HepG2 (cell line): Measurements from ENCODE around the gene CHKA. TPM values are rescaled to one million over a fixed set of nuclear protein-coding genes. Genes with fewer than 3 reads are reported as not detected.

Experiments used
- ATAC-seq: fragments of 200-7000 bp; cut with Tn5 transposase; 3 replicates; pipeline ENCODE4 v1.9.1; 2020; ENCODE audit warnings: mild to moderate bottlenecking, moderate library complexity
- BruUV-seq: library from RNA; stranded (reverse); fragments of 400-500 nt; replicated peaks from 2 replicates; lab custom pipeline; 2021; lab: Mats Ljungman, UMichigan
- CTCF ChIA-PET: fragments of 300-600 bp; formaldehyde crosslinking; extraction: SDS; loops from one replicate; lab custom pipeline; 2021; ENCODE audit warnings: low total read pairs, inconsistent platforms, low intra/inter-chr PET ratio; lab: Yijun Ruan, JAX
- POLR2A ChIA-PET: fragments of 350-600 bp; sonication (Branson Sonifier 250); formaldehyde crosslinking; loops from one replicate; lab custom pipeline; 2020; ENCODE audit warnings: antibody characterized with exemption, inconsistent platforms; lab: Yijun Ruan, JAX
- DNase-seq: peaks from one replicate; pipeline ENCODE4 v3.0.0-alpha.2; 2015; ENCODE audit warnings: low spot score
- FAIRE-seq: peaks from 3 replicates; lab custom pipeline; 2011; peaks lifted over from hg19 to GRCh38; lab: Jason Lieb, UNC
- H2AFZ ChIP-seq: one replicate; pipeline ENCODE4 v1.6.1; 2011; ENCODE audit warnings: low read length, inconsistent platforms
- H3K27ac ChIP-seq: fragments of 300-600 bp; 3 replicates; pipeline ENCODE4 v1.8.0; 2011; ENCODE audit warnings: mixed run types, mild to moderate bottlenecking, mixed read lengths, low read length, inconsistent platforms; ENCODE audit not compliant: insufficient read depth; ENCODE audit errors: extremely low read length
- H3K27me3 ChIP-seq, 2 experiments: fragments of 200-600 bp in 1 of 2; 2 replicates in 1 of 2; 3 replicates in 1 of 2; pipeline versions ENCODE4 v1.6.0 to v1.8.0; 2011; ENCODE audit warnings: low read length in 2 of 2, mild to moderate bottlenecking in 2 of 2, moderate library complexity in 2 of 2, inconsistent platforms in 1 of 2; ENCODE audit not compliant: insufficient read depth in 2 of 2, control insufficient read depth in 1 of 2
- H3K36me3 ChIP-seq, 2 experiments: fragments of 200-600 bp in 1 of 2; replicated peaks in 1 of 2; 2 replicates in 1 of 2; 3 replicates in 1 of 2; pipeline versions ENCODE4 v1.5.1 to v1.8.0; 2011; ENCODE audit warnings: low read length in 2 of 2, inconsistent platforms in 1 of 2; ENCODE audit not compliant: insufficient read depth in 2 of 2, control insufficient read depth in 1 of 2
- H3K4me1 ChIP-seq: 2 replicates; pipeline ENCODE4 v1.5.1; 2012; ENCODE audit warnings: low read length, inconsistent platforms; ENCODE audit not compliant: insufficient read depth
- H3K4me2 ChIP-seq: 2 replicates; pipeline ENCODE4 v1.6.0; 2011; ENCODE audit warnings: low read depth, low read length, inconsistent platforms
- H3K4me3 ChIP-seq, 3 experiments: fragments of 200-600 bp in 1 of 3; sonication (generic), shearing (Covaris generic) in 1 of 3; replicated peaks in 1 of 3; 2 replicates each; pipeline ENCODE4 v1.5.1; 2011 to 2016; ENCODE audit warnings: low read length in 3 of 3, inconsistent platforms in 2 of 3, low read depth in 2 of 3, mild to moderate bottlenecking in 2 of 3, control low read depth in 1 of 3, mixed read lengths in 1 of 3; ENCODE audit not compliant: insufficient read depth in 1 of 3
- H3K79me2 ChIP-seq: one replicate; pipeline ENCODE4 v1.6.1; 2011; ENCODE audit warnings: low read length, inconsistent platforms; ENCODE audit not compliant: insufficient read depth
- H3K9ac ChIP-seq: 2 replicates; pipeline ENCODE4 v1.6.0; 2011; ENCODE audit warnings: mild to moderate bottlenecking, low read depth, low read length, inconsistent platforms; ENCODE audit not compliant: insufficient read depth
- H3K9me3 ChIP-seq: 2 replicates; pipeline ENCODE4 v1.5.1; 2012; ENCODE audit warnings: mild to moderate bottlenecking, low read length
- H4K20me1 ChIP-seq: 2 replicates; pipeline ENCODE4 v1.6.0; 2011; ENCODE audit warnings: inconsistent platforms, mild to moderate bottlenecking, low read length, moderate library complexity; ENCODE audit not compliant: insufficient read depth
- FOXA3 ChIP-seq: IDR thresholded peaks from 2 replicates; pipeline ENCODE4 v1.6.1; 2016; ENCODE audit warnings: missing genetic modification reagents, missing compliant biosample characterization
- FOXO1 ChIP-seq: sonication (generic); formaldehyde crosslinking; IDR thresholded peaks from 2 replicates; pipeline ENCODE4 v1.4.0; 2020; ENCODE audit warnings: missing genetic modification reagents
- HDAC1 ChIP-seq: sonication (generic); formaldehyde crosslinking; IDR thresholded peaks from 2 replicates; pipeline ENCODE4 v1.5.1; 2020; ENCODE audit warnings: mild to moderate bottlenecking, missing genetic modification reagents
- HDAC2 ChIP-seq: sonication (generic); formaldehyde crosslinking; IDR thresholded peaks from 2 replicates; pipeline ENCODE4 v1.4.0; 2020; ENCODE audit warnings: missing genetic modification reagents
- MZF1 ChIP-seq: sonication (generic); formaldehyde crosslinking; IDR thresholded peaks from 2 replicates; pipeline ENCODE4 v1.8.1; 2023; ENCODE audit warnings: mild to moderate bottlenecking, missing genetic modification reagents, borderline replicate concordance
- RBFOX2 ChIP-seq: fragments of 200-400 bp; formaldehyde crosslinking; IDR thresholded peaks from 2 replicates; pipeline ENCODE4 v1.6.1; 2017; ENCODE audit warnings: low read depth, mild to moderate bottlenecking, low read length
- SOX5 ChIP-seq: IDR thresholded peaks from 2 replicates; pipeline ENCODE4 v1.6.1; 2016; ENCODE audit warnings: borderline replicate concordance
- ZFP37 ChIP-seq: sonication (generic); formaldehyde crosslinking; IDR thresholded peaks from 2 replicates; pipeline ENCODE4 v1.4.0; 2020; ENCODE audit warnings: missing genetic modification reagents, borderline replicate concordance
- ZNF335 ChIP-seq: sonication (generic); formaldehyde crosslinking; IDR thresholded peaks from 2 replicates; pipeline ENCODE4 v1.4.0; 2020; ENCODE audit warnings: missing genetic modification reagents
- ZNF614 ChIP-seq: IDR thresholded peaks from 2 replicates; pipeline ENCODE4 v1.6.1; 2018; ENCODE audit warnings: missing biosample characterization, missing genetic modification reagents, inconsistent platforms, borderline replicate concordance
- ZNF615 ChIP-seq: sonication (generic); formaldehyde crosslinking; IDR thresholded peaks from 2 replicates; pipeline ENCODE4 v1.5.0; 2020; ENCODE audit warnings: mild to moderate bottlenecking, missing genetic modification reagents, borderline replicate concordance
- ZNF652 ChIP-seq: IDR thresholded peaks from 2 replicates; pipeline ENCODE4 v1.6.1; 2016; ENCODE audit warnings: low read depth, borderline replicate concordance
- WGBS: methylation state at CpG from one replicate; pipeline ENCODE4 v1.1.6; 2017; ENCODE audit warnings: low lambda C conversion rate; 5-methylcytosine and 5-hydroxymethylcytosine counted together
- in situ Hi-C: cut with HindIII; loops from 2 replicates; pipeline ENCODE4 v1.10.0; 2017; ENCODE audit warnings: low pct_unique_long_range_greater_than_20kb; ENCODE audit not compliant: extremely low pct_ligation_motif_present
- intact Hi-C: fragments of 100-400 bp; cut with micrococcal nuclease; formaldehyde crosslinking; loops from one replicate; pipeline ENCODE4 v1.10.0; 2022; ENCODE audit not compliant: unreplicated experiment
- polyA plus RNA-seq, 8 experiments: library from polyadenylated mRNA; depleted of rRNA in 3 of 8; stranded (reverse) in 7 of 8; unstranded in 1 of 8; fragments of >200 nt; fragmentation: Illumina TruSeq in 4 of 8; extraction: Trizol in 4 of 8; gene quantifications; 2 replicates each; pipeline versions ENCODE4 v1.2.1 to v1.2.3, GENCODE V29; 2011 to 2016; ENCODE audit warnings: low read depth in 4 of 8, missing spikeins in 1 of 8, mixed read lengths in 1 of 8; ENCODE audit not compliant: insufficient read depth in 1 of 8
- total RNA-seq, 5 experiments: library from RNA; depleted of rRNA; stranded (reverse); fragments of >200 nt; fragmentation: Illumina TruSeq; extraction: Trizol; gene quantifications; 2 replicates each; pipeline ENCODE4 v1.2.3, GENCODE V29; 2016; ENCODE audit warnings: low read depth in 1 of 5
- TF ChIP-seq, protein P1 (sequence below): sonication (generic); formaldehyde crosslinking; IDR thresholded peaks from 2 replicates; pipeline ENCODE4 v1.9.0; 2021; ENCODE audit warnings: missing genetic modification reagents, borderline replicate concordance
- TF ChIP-seq, protein P2 (sequence below): sonication (generic); formaldehyde crosslinking; IDR thresholded peaks from 2 replicates; pipeline ENCODE4 v1.4.0; 2020; ENCODE audit warnings: missing genetic modification reagents, low read depth, mild to moderate bottlenecking, borderline replicate concordance
- TF ChIP-seq, protein P3 (sequence below): sonication (generic); formaldehyde crosslinking; IDR thresholded peaks from 2 replicates; pipeline ENCODE4 v1.4.0; 2020; ENCODE audit warnings: missing genetic modification reagents, borderline replicate concordance

CHKA gene
- total and polyA plus RNA-seq, 2 of the 13 experiments (the other 11 are each of a cell fraction or from before 2014, with no cell fraction given): 71.6 to 92.7 TPM

DNA sequence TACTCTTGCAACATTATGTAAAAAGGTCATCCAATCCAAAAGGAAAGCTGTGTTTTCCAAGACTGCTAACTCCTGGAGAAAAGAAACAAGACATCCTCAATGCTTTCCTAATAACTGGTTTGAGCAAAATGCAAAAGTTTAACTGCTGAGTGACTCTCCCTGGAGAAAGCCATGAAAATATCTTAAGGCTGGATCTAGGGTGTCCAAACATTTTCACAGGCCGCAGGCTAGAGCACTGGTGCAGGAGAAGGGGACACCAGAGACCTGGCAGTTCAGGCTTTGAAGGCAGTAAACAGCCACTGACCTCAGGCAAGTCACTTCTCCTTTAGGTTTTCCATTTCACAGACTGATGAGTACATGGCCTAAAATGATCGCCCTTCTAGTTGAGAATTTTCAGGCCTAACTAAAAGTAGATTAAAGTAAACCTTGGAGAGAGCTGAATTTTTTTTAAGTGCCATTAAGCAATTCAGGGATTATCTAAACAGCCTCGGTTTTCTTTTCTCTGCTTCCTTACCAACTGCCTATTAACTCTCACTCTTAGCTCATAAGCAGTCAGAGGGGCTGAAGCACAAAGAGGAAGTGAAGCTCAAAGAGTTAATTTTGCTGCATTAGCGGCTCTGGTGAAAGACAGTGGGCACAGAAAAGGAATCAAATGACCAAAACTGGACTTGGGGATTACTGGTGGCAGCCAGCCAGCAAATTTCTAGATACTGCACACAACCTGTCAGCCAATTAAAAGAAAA lies 2.3 kb downstream of the CHKA start:
- ChIA-PET CTCF (no interaction called here), POLR2A (interaction anchor here (0.9 to 7.3 kb wide), 10 partner anchors 9 to 90 kb away, joined by 3 to 98 read pairs (median 8); no protein-coding TSS in a partner anchor)
- WGBS: 3% methylated on average over 4 of the region's 4 CpGs
- peak overlapping the region; percentile 74 to 93 (median 91) for H3K4me3 ChIP-seq
- peaks cover 7 to 37% of the 10 kb centered on the region in 2 experiments; a peak in 4 of 5 replicates for H3K36me3 ChIP-seq
- in situ Hi-C loops: no loop called here
- FAIRE-seq (no peak), DNase-seq (no peak), ATAC-seq (no peak)
- H3K9ac ChIP-seq: peak overlapping the region; percentile 85
- TF ChIP-seq SOX5 (CRISPR knock-in tag) (no peak), HDAC2 (CRISPR knock-in tag) (0 out of 2 replicates have a peak, but pooled peaks have one; percentile 1), ZNF335 (CRISPR knock-in tag) (no peak), FOXA3 (CRISPR knock-in tag) (0 out of 2 replicates have a peak, but pooled peaks have one; percentile 8), ZFP37 (no peak), FOXO1 (CRISPR knock-in tag) (0 out of 2 replicates have a peak, but pooled peaks have one; percentile 16), ZNF615 (CRISPR knock-in tag) (0 out of 2 replicates have a peak, but pooled peaks have one; percentile 66), HDAC1 (CRISPR knock-in tag) (0 out of 2 replicates have a peak, but pooled peaks have one; percentile 38), ZNF652 (CRISPR knock-in tag) (peak; percentile 92), MZF1 (CRISPR knock-in tag) (no peak), ZNF614 (CRISPR knock-in tag) (no peak), RBFOX2 (0 out of 2 replicates have a peak, but pooled peaks have one; percentile 6)
- TF ChIP-seq, protein P1, sequence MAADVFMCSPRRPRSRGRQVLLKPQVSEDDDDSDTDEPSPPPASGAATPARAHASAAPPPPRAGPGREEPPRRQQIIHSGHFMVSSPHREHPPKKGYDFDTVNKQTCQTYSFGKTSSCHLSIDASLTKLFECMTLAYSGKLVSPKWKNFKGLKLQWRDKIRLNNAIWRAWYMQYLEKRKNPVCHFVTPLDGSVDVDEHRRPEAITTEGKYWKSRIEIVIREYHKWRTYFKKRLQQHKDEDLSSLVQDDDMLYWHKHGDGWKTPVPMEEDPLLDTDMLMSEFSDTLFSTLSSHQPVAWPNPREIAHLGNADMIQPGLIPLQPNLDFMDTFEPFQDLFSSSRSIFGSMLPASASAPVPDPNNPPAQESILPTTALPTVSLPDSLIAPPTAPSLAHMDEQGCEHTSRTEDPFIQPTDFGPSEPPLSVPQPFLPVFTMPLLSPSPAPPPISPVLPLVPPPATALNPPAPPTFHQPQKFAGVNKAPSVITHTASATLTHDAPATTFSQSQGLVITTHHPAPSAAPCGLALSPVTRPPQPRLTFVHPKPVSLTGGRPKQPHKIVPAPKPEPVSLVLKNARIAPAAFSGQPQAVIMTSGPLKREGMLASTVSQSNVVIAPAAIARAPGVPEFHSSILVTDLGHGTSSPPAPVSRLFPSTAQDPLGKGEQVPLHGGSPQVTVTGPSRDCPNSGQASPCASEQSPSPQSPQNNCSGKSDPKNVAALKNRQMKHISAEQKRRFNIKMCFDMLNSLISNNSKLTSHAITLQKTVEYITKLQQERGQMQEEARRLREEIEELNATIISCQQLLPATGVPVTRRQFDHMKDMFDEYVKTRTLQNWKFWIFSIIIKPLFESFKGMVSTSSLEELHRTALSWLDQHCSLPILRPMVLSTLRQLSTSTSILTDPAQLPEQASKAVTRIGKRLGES: no peak
- TF ChIP-seq, protein P2, sequence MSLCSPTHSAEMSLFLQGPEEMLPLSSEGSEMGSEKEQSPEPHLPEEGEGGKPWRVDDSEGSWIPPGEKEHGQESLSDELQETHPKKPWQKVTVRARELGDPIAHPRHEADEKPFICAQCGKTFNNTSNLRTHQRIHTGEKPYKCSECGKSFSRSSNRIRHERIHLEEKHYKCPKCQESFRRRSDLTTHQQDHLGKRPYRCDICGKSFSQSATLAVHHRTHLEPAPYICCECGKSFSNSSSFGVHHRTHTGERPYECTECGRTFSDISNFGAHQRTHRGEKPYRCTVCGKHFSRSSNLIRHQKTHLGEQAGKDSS: 0 out of 2 replicates have a peak, but pooled peaks have one; percentile 6
- TF ChIP-seq, protein P3, sequence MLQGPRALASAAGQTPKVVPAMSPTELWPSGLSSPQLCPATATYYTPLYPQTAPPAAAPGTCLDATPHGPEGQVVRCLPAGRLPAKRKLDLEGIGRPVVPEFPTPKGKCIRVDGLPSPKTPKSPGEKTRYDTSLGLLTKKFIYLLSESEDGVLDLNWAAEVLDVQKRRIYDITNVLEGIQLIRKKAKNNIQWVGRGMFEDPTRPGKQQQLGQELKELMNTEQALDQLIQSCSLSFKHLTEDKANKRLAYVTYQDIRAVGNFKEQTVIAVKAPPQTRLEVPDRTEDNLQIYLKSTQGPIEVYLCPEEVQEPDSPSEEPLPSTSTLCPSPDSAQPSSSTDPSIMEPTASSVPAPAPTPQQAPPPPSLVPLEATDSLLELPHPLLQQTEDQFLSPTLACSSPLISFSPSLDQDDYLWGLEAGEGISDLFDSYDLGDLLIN (CRISPR knock-in tag): no peak
- BruUV-seq: TSS peak; percentile 49
- H4K20me1 ChIP-seq: peaks cover 66% of the 10 kb centered on the region
- intact Hi-C loops: no loop called here
- H3K4me1 ChIP-seq: peaks cover 67% of the 10 kb centered on the region
- H3K79me2 ChIP-seq: peaks cover 82% of the 10 kb centered on the region
- peak overlapping the region; percentile 82 for H3K4me2 ChIP-seq
- H3K9me3 ChIP-seq: no peaks in the 10 kb centered on the region
- no peaks in the 10 kb centered on the region; a peak in 1 of 5 replicates for H3K27me3 ChIP-seq
- peak overlapping the region; percentile 83 for H3K27ac ChIP-seq
- no peak overlapping the region for H2AFZ ChIP-seq
